GM23338 (cell line): ENCODE results near the gene HNF4A. TPM values are rescaled to one million over a fixed set of nuclear protein-coding genes. Genes with fewer than 3 reads are reported as not detected.

ENCODE experiments used
- ATAC-seq: fragments of 200-7000 bp; cut with Tn5 transposase; 3 replicates; pipeline ENCODE4 v1.9.1; 2020
- DNase-seq: peaks from one replicate; pipeline ENCODE4 v3.0.0-alpha.2; 2015; ENCODE audit warnings: low spot score
- H2AFZ ChIP-seq: fragments of 200-600 bp; sonication (generic); 2 replicates; pipeline ENCODE4 v1.8.0; 2016; ENCODE audit warnings: antibody characterized with exemption, mild to moderate bottlenecking, moderate library complexity
- H3F3A ChIP-seq: fragments of 200-600 bp; sonication (generic); replicated peaks from 2 replicates; pipeline ENCODE4 v1.8.0; 2017; ENCODE audit warnings: antibody characterized with exemption, mixed run types, low read depth
- H3K27ac ChIP-seq: fragments of 200-600 bp; sonication (generic); 2 replicates; pipeline ENCODE4 v1.6.1; 2016; ENCODE audit warnings: low read depth
- H3K27me3 ChIP-seq: fragments of 200-600 bp; sonication (generic); 2 replicates; pipeline ENCODE4 v1.8.0; 2016; ENCODE audit warnings: mild to moderate bottlenecking, mixed run types, moderate library complexity; ENCODE audit not compliant: insufficient read depth
- H3K36me3 ChIP-seq: fragments of 200-600 bp; sonication (generic); 2 replicates; pipeline ENCODE4 v1.8.0; 2016; ENCODE audit warnings: mild to moderate bottlenecking; ENCODE audit not compliant: insufficient read depth
- H3K4me1 ChIP-seq: fragments of 200-600 bp; sonication (generic); 2 replicates; pipeline ENCODE4 v1.8.0; 2016; ENCODE audit warnings: mild to moderate bottlenecking, moderate library complexity; ENCODE audit not compliant: insufficient read depth
- H3K4me2 ChIP-seq: fragments of 200-600 bp; sonication (generic); 2 replicates; pipeline ENCODE4 v1.7.1; 2017; ENCODE audit warnings: mixed run types
- H3K4me3 ChIP-seq: fragments of 200-600 bp; sonication (generic); 2 replicates; pipeline ENCODE4 v1.6.1; 2016; ENCODE audit warnings: mixed run types
- H3K79me2 ChIP-seq: fragments of 200-600 bp; sonication (generic); replicated peaks from 2 replicates; pipeline ENCODE4 v1.8.0; 2017; ENCODE audit warnings: mild to moderate bottlenecking; ENCODE audit not compliant: insufficient read depth
- H3K9me2 ChIP-seq: fragments of 200-600 bp; sonication (generic); 2 replicates; pipeline ENCODE4 v1.8.0; 2017; ENCODE audit not compliant: insufficient read depth
- H4K20me1 ChIP-seq: fragments of 200-600 bp; sonication (generic); replicated peaks from 2 replicates; pipeline ENCODE4 v1.8.0; 2017; ENCODE audit warnings: mild to moderate bottlenecking; ENCODE audit not compliant: insufficient read depth
- H3K27ac Mint-ChIP-seq: 2 replicates; pipeline ENCODE4 v1.8.0; 2020; ENCODE audit warnings: inconsistent platforms, mild to moderate bottlenecking, moderate library complexity, mixed read lengths
- H3K27me3 Mint-ChIP-seq: 3 replicates; pipeline ENCODE4 v1.8.0; 2022; ENCODE audit warnings: low read depth, mild to moderate bottlenecking, moderate library complexity, mixed read lengths, inconsistent platforms; ENCODE audit not compliant: insufficient read depth, poor library complexity
- H3K36me3 Mint-ChIP-seq: 3 replicates; pipeline ENCODE4 v1.8.0; 2021; ENCODE audit warnings: low read depth, mild to moderate bottlenecking, inconsistent platforms, moderate library complexity, mixed read lengths
- H3K4me1 Mint-ChIP-seq: 3 replicates; pipeline ENCODE4 v1.8.0; 2020; ENCODE audit warnings: mild to moderate bottlenecking, inconsistent platforms, mixed read lengths
- H3K4me3 Mint-ChIP-seq: 3 replicates; pipeline ENCODE4 v1.8.0; 2021; ENCODE audit warnings: moderate library complexity, mild to moderate bottlenecking, inconsistent platforms, mixed read lengths
- H3K9me3 Mint-ChIP-seq: 3 replicates; pipeline ENCODE4 v1.8.0; 2020; ENCODE audit warnings: moderate library complexity, mild to moderate bottlenecking, inconsistent platforms, mixed read lengths
- CREB1 ChIP-seq: fragments of 250-450 bp; sonication (Bioruptor Pico); IDR thresholded peaks from 2 replicates; pipeline ENCODE4 v1.5.0; 2020; ENCODE audit warnings: low read depth, mild to moderate bottlenecking, moderate library complexity
- ETS1 ChIP-seq: IDR thresholded peaks from 2 replicates; pipeline ENCODE4 v1.6.1; 2016; ENCODE audit warnings: antibody characterized with exemption
- EZH2 ChIP-seq: fragments of 200-600 bp; sonication (generic); IDR thresholded peaks from one replicate; pipeline ENCODE4 v1.8.0; 2017; ENCODE audit warnings: antibody characterized with exemption, mild to moderate bottlenecking, low read depth; ENCODE audit not compliant: unreplicated experiment
- EZH2phosphoT487 ChIP-seq: fragments of 200-600 bp; sonication (generic); IDR thresholded peaks from one replicate; pipeline ENCODE4 v1.8.1; 2018; ENCODE audit warnings: antibody characterized with exemption; ENCODE audit not compliant: unreplicated experiment
- JUNB ChIP-seq: IDR thresholded peaks from one replicate; pipeline ENCODE4 v1.6.1; 2016; ENCODE audit warnings: antibody characterized with exemption; ENCODE audit not compliant: unreplicated experiment
- NANOG ChIP-seq: IDR thresholded peaks from 2 replicates; pipeline ENCODE4 v1.6.1; 2016; ENCODE audit warnings: antibody characterized with exemption, borderline replicate concordance
- POLR2AphosphoS5 ChIP-seq: IDR thresholded peaks from 2 replicates; pipeline ENCODE4 v1.6.1; 2016; ENCODE audit warnings: antibody characterized with exemption, low read depth
- STAT1 ChIP-seq: IDR thresholded peaks from one replicate; pipeline ENCODE4 v1.6.1; 2016; ENCODE audit warnings: antibody characterized with exemption; ENCODE audit not compliant: unreplicated experiment
- ZNF114 ChIP-seq: fragments of 250-450 bp; sonication (Bioruptor Pico); IDR thresholded peaks from 2 replicates; pipeline ENCODE4 v1.5.0; 2020; ENCODE audit warnings: mild to moderate bottlenecking, moderate library complexity
- ZNF331 ChIP-seq: fragments of 250-450 bp; sonication (Bioruptor Pico); IDR thresholded peaks from 2 replicates; pipeline ENCODE4 v1.5.0; 2020; ENCODE audit warnings: low read depth, mild to moderate bottlenecking, moderate library complexity
- ZNF462 ChIP-seq: fragments of 250-450 bp; sonication (Bioruptor Pico); IDR thresholded peaks from 2 replicates; pipeline ENCODE4 v1.5.0; 2020; ENCODE audit warnings: mild to moderate bottlenecking, moderate library complexity
- polyA plus RNA-seq: library from polyadenylated mRNA; unstranded; fragments of >200 nt; fragmentation: Nextera tagmentation; extraction: Ambion mirVana; gene quantifications from 2 replicates; pipeline ENCODE4 v1.2.1, GENCODE V29; 2016
- total RNA-seq: library from RNA; depleted of rRNA; stranded (reverse); fragments of >200 nt; shearing (Covaris generic); gene quantifications from 2 replicates; pipeline ENCODE4 v1.2.3, GENCODE V29; 2014
- TF ChIP-seq, protein P1 (sequence below): IDR thresholded peaks from one replicate; pipeline ENCODE4 v1.6.1; 2018; ENCODE audit warnings: antibody characterized with exemption; ENCODE audit not compliant: unreplicated experiment
- TF ChIP-seq, protein P2 (sequence below), 2 experiments: fragments of 200-600 bp in 1 of 2; sonication (generic) in 1 of 2; conservative IDR thresholded peaks; 2 replicates each; pipeline versions ENCODE4 v1.5.1 to v1.6.1; 2016 to 2017; ENCODE audit warnings: antibody characterized with exemption in 2 of 2, low read depth in 2 of 2, mild to moderate bottlenecking in 2 of 2, moderate library complexity in 1 of 2

Gene HNF4A
- total and polyA plus RNA-seq, 2 experiments from 2014 or later, result not detected

GRCh38 chr20:44479643-44480042 lies 124.1 kb downstream of the HNF4A start:
- Mint-ChIP-seq H3K4me1 (peaks cover 13% of the 10 kb centered on the region; the same call in 2 of the 3 replicates), H3K27ac (no peak overlapping the region), H3K4me3 (no peak overlapping the region), H3K27me3 (peaks cover 9% of the 10 kb centered on the region), H3K9me3 (no peaks in the 10 kb centered on the region), H3K36me3 (peaks cover 16% of the 10 kb centered on the region)
- TF ChIP-seq EZH2 (no peak), ZNF114 (CRISPR knock-in tag) (no peak), CREB1 (CRISPR knock-in tag) (no peak), POLR2AphosphoS5 (no peak), NANOG (no peak), ZNF331 (CRISPR knock-in tag) (no peak), JUNB (no peak), STAT1 (no peak), EZH2phosphoT487 (no peak), ZNF462 (CRISPR knock-in tag) (no peak), ETS1 (no peak)
- TF ChIP-seq, protein P1, sequence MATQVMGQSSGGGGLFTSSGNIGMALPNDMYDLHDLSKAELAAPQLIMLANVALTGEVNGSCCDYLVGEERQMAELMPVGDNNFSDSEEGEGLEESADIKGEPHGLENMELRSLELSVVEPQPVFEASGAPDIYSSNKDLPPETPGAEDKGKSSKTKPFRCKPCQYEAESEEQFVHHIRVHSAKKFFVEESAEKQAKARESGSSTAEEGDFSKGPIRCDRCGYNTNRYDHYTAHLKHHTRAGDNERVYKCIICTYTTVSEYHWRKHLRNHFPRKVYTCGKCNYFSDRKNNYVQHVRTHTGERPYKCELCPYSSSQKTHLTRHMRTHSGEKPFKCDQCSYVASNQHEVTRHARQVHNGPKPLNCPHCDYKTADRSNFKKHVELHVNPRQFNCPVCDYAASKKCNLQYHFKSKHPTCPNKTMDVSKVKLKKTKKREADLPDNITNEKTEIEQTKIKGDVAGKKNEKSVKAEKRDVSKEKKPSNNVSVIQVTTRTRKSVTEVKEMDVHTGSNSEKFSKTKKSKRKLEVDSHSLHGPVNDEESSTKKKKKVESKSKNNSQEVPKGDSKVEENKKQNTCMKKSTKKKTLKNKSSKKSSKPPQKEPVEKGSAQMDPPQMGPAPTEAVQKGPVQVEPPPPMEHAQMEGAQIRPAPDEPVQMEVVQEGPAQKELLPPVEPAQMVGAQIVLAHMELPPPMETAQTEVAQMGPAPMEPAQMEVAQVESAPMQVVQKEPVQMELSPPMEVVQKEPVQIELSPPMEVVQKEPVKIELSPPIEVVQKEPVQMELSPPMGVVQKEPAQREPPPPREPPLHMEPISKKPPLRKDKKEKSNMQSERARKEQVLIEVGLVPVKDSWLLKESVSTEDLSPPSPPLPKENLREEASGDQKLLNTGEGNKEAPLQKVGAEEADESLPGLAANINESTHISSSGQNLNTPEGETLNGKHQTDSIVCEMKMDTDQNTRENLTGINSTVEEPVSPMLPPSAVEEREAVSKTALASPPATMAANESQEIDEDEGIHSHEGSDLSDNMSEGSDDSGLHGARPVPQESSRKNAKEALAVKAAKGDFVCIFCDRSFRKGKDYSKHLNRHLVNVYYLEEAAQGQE, result no peak
- TF ChIP-seq, protein P2, sequence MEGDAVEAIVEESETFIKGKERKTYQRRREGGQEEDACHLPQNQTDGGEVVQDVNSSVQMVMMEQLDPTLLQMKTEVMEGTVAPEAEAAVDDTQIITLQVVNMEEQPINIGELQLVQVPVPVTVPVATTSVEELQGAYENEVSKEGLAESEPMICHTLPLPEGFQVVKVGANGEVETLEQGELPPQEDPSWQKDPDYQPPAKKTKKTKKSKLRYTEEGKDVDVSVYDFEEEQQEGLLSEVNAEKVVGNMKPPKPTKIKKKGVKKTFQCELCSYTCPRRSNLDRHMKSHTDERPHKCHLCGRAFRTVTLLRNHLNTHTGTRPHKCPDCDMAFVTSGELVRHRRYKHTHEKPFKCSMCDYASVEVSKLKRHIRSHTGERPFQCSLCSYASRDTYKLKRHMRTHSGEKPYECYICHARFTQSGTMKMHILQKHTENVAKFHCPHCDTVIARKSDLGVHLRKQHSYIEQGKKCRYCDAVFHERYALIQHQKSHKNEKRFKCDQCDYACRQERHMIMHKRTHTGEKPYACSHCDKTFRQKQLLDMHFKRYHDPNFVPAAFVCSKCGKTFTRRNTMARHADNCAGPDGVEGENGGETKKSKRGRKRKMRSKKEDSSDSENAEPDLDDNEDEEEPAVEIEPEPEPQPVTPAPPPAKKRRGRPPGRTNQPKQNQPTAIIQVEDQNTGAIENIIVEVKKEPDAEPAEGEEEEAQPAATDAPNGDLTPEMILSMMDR (conservative IDR thresholded peaks at IDR 0.05; ENCODE audit: low read depth in 2 of 2), result no peak
- Histone ChIP-seq H3F3A (no peaks in the 10 kb centered on the region), H3K4me1 (peaks cover 5% of the 10 kb centered on the region; the same call in 1 of the 2 replicates), H3K4me2 (no peak overlapping the region), H3K36me3 (no peaks in the 10 kb centered on the region), H3K27me3 (no peaks in the 10 kb centered on the region), H3K9me2 (no peaks in the 10 kb centered on the region), H2AFZ (no peak overlapping the region), H4K20me1 (no peaks in the 10 kb centered on the region; the same call in 1 of the 2 replicates), H3K27ac (no peak overlapping the region), H3K4me3 (no peak overlapping the region), H3K79me2 (peaks cover 7% of the 10 kb centered on the region)
- ATAC-seq (no peak), DNase-seq (no peak)
